K562 (cell line): Measurements from ENCODE around the gene OTOG. TPM values are rescaled to one million over a fixed set of nuclear protein-coding genes. Genes with fewer than 3 reads are reported as not detected.

Source experiments
- ATAC-seq: fragments of 200-7000 bp; cut with Tn5 transposase; 3 replicates; pipeline ENCODE4 v1.9.1; 2020; ENCODE audit warnings: moderate library complexity
- Bru-seq: library from RNA; stranded (reverse); fragments of 400-500 nt; gene quantifications from one replicate; lab custom pipeline; 2021; lab: Mats Ljungman, UMichigan
- BruChase-seq, 2 experiments: library from RNA; stranded (reverse); fragments of 400-500 nt; gene quantifications; one replicate each; lab custom pipeline; 2021; lab: Mats Ljungman, UMichigan
- BruUV-seq: library from RNA; stranded (reverse); fragments of 400-500 nt; replicated peaks from 2 replicates; lab custom pipeline; 2021; lab: Mats Ljungman, UMichigan
- CTCF ChIA-PET: fragments of 300-600 bp; formaldehyde crosslinking; extraction: SDS; loops from one replicate; lab custom pipeline; 2021; ENCODE audit warnings: low intra/inter-chr PET ratio; lab: Yijun Ruan, JAX
- POLR2A ChIA-PET: fragments of 300-600, 350-650 bp; sonication (Branson Sonifier 250); formaldehyde crosslinking; extraction: SDS; loops from one replicate; lab custom pipeline; 2021; ENCODE audit warnings: antibody characterized with exemption, inconsistent platforms; lab: Yijun Ruan, JAX
- DNase-seq, 4 experiments: peaks; one replicate each; pipeline versions ENCODE4 v3.0.0 to v3.0.0-alpha.2; 2011 to 2018; ENCODE audit warnings: low spot score in 3 of 4, mixed read lengths in 3 of 4; ENCODE audit errors: extremely low read depth in 1 of 4
- FAIRE-seq: peaks from 2 replicates; lab custom pipeline; 2011; peaks lifted over from hg19 to GRCh38; lab: Jason Lieb, UNC
- H2AFZ ChIP-seq: 2 replicates; pipeline ENCODE4 v1.6.0; 2011; ENCODE audit warnings: low read depth, low read length, control low read depth, inconsistent platforms
- H3K27ac ChIP-seq: fragments of 200-600 bp; 3 replicates; pipeline ENCODE4 v1.8.0; 2011; ENCODE audit warnings: low read depth, mild to moderate bottlenecking, control low read depth, inconsistent platforms, low read length, moderate library complexity, mixed read lengths; ENCODE audit errors: extremely low read depth
- H3K27me3 ChIP-seq, 2 experiments: fragments of 300-600 bp in 1 of 2; 2 replicates in 1 of 2; 3 replicates in 1 of 2; pipeline versions ENCODE4 v1.6.0 to v1.8.0; 2011; ENCODE audit warnings: inconsistent platforms in 2 of 2, low read length in 2 of 2, mild to moderate bottlenecking in 1 of 2, mixed read lengths in 1 of 2, moderate library complexity in 1 of 2; ENCODE audit not compliant: control insufficient read depth in 2 of 2, insufficient read depth in 2 of 2
- H3K36me3 ChIP-seq: fragments of 300-600 bp; 3 replicates; pipeline ENCODE4 v1.8.0; 2011; ENCODE audit warnings: mild to moderate bottlenecking, low read length, inconsistent platforms; ENCODE audit not compliant: control insufficient read depth, insufficient read depth
- H3K4me1 ChIP-seq, 2 experiments: fragments of 200-600 bp in 1 of 2; replicated peaks in 1 of 2; 2 replicates in 1 of 2; 3 replicates in 1 of 2; pipeline versions ENCODE4 v1.5.1 to v1.8.0; 2011; ENCODE audit warnings: inconsistent platforms in 2 of 2, low read length in 2 of 2, mild to moderate bottlenecking in 1 of 2, mixed read lengths in 1 of 2, moderate library complexity in 1 of 2; ENCODE audit not compliant: control insufficient read depth in 2 of 2, insufficient read depth in 2 of 2
- H3K4me2 ChIP-seq: 2 replicates; pipeline ENCODE4 v1.6.1; 2011; ENCODE audit warnings: low read length, control low read depth, inconsistent platforms, mixed read lengths; ENCODE audit not compliant: insufficient read depth
- H3K4me3 ChIP-seq: fragments of 200-600 bp; sonication (generic), shearing (Covaris generic); 2 replicates; pipeline ENCODE4 v1.5.1; 2016; ENCODE audit warnings: control low read depth, inconsistent platforms
- H3K79me2 ChIP-seq: fragments of 200-600 bp; 3 replicates; pipeline ENCODE4 v1.8.0; 2011; ENCODE audit warnings: low read length, inconsistent platforms; ENCODE audit not compliant: control insufficient read depth, insufficient read depth
- H3K9ac ChIP-seq, 2 experiments: 2 replicates each; pipeline versions ENCODE4 v1.6.0 to v1.6.1; 2011; ENCODE audit warnings: low read depth in 2 of 2, low read length in 2 of 2, control low read depth in 1 of 2, inconsistent platforms in 1 of 2, mild to moderate bottlenecking in 1 of 2, mixed read lengths in 1 of 2; ENCODE audit not compliant: insufficient read depth in 1 of 2
- H3K9me1 ChIP-seq: one replicate; pipeline ENCODE4 v1.6.0; 2011; ENCODE audit warnings: inconsistent platforms, mild to moderate bottlenecking, low read length, moderate library complexity; ENCODE audit not compliant: control insufficient read depth, insufficient read depth
- H3K9me3 ChIP-seq: replicated peaks from 2 replicates; pipeline ENCODE4 v1.5.1; 2011; ENCODE audit warnings: low read depth, low read length, inconsistent platforms; ENCODE audit not compliant: control insufficient read depth, insufficient read depth
- H4K20me1 ChIP-seq: replicated peaks from 2 replicates; pipeline ENCODE4 v1.6.1; 2011; ENCODE audit warnings: low read length, inconsistent platforms, mixed read lengths; ENCODE audit not compliant: control insufficient read depth, insufficient read depth
- CCAR2 ChIP-seq: fragments of 200-400 bp; formaldehyde crosslinking; IDR thresholded peaks from 2 replicates; pipeline ENCODE4 v1.6.1; 2017; ENCODE audit warnings: mild to moderate bottlenecking, low read depth, low read length
- HMGN3 ChIP-seq: IDR thresholded peaks from 2 replicates; pipeline ENCODE4 v1.6.1; 2011; ENCODE audit warnings: borderline replicate concordance, low read depth, mild to moderate bottlenecking, mixed read lengths, low read length; ENCODE audit not compliant: insufficient read length; ENCODE audit errors: extremely low read depth
- WGBS: fragments of 100-300 bp; shearing (Covaris generic); methylation state at CpG from one replicate; pipeline ENCODE4 v1.1.6; 2016; ENCODE audit warnings: low coverage, mixed read lengths; ENCODE audit not compliant: insufficient coverage; ENCODE audit errors: missing lambda C conversion rate; 5-methylcytosine and 5-hydroxymethylcytosine counted together
- in situ Hi-C: fragments of 300-500 bp; cut with MboI; formaldehyde crosslinking; loops from 4 replicates; pipeline ENCODE4 v1.15.0; 2018; ENCODE audit warnings: inconsistent platforms, mixed read lengths
- intact Hi-C: fragments of 100-400 bp; cut with micrococcal nuclease; formaldehyde crosslinking; loops from 2 replicates; pipeline ENCODE4 v1.14.2; 2022
- long read RNA-seq, 3 experiments: library from polyadenylated mRNA in 2 of 3; library from RNA in 1 of 3; unstranded in 2 of 3; stranded (forward) in 1 of 3; transcript quantifications; one replicate each; pipeline ENCODE4 v2.0.0, GENCODE V29; 2019 to 2022
- polyA minus RNA-seq, 3 experiments: library from RNA; depleted of rRNA, polyadenylated mRNA; stranded (reverse); fragments of >200 nt; gene quantifications; 2 replicates each; pipeline ENCODE4 v1.2.3, GENCODE V29; 2011
- polyA plus RNA-seq, 8 experiments: library from polyadenylated mRNA; depleted of rRNA in 4 of 8; stranded (reverse) in 5 of 8; unstranded in 3 of 8; fragments of >200 nt; fragmentation: Nextera tagmentation in 2 of 8; fragmentation: Illumina TruSeq in 1 of 8; extraction: Ambion mirVana in 2 of 8; extraction: Trizol in 1 of 8; gene quantifications; 2 replicates each; pipeline versions ENCODE4 v1.2.1 to v1.2.3, GENCODE V29; 2011 to 2014; ENCODE audit warnings: inconsistent platforms in 1 of 8, missing spikeins in 1 of 8
- total RNA-seq, 7 experiments: library from RNA; depleted of rRNA in 6 of 7; stranded (reverse); fragments of >200 nt in 6 of 7; fragmentation: Illumina TruSeq in 2 of 7; extraction: Trizol in 2 of 7; gene quantifications; 2 replicates each; pipeline versions ENCODE4 v1.2.1 to v1.2.3, GENCODE V29; 2011 to 2021; ENCODE audit warnings: low replicate concordance in 1 of 7
- TF ChIP-seq, protein P1 (sequence below): fragments of 450-650 bp; IDR thresholded peaks from 2 replicates; pipeline ENCODE4 v1.6.1; 2016
- TF ChIP-seq, protein P2 (sequence below): sonication (generic); formaldehyde crosslinking; IDR thresholded peaks from 2 replicates; pipeline ENCODE4 v1.8.0; 2023; ENCODE audit warnings: mild to moderate bottlenecking, missing genetic modification reagents

Gene OTOG, protein sequence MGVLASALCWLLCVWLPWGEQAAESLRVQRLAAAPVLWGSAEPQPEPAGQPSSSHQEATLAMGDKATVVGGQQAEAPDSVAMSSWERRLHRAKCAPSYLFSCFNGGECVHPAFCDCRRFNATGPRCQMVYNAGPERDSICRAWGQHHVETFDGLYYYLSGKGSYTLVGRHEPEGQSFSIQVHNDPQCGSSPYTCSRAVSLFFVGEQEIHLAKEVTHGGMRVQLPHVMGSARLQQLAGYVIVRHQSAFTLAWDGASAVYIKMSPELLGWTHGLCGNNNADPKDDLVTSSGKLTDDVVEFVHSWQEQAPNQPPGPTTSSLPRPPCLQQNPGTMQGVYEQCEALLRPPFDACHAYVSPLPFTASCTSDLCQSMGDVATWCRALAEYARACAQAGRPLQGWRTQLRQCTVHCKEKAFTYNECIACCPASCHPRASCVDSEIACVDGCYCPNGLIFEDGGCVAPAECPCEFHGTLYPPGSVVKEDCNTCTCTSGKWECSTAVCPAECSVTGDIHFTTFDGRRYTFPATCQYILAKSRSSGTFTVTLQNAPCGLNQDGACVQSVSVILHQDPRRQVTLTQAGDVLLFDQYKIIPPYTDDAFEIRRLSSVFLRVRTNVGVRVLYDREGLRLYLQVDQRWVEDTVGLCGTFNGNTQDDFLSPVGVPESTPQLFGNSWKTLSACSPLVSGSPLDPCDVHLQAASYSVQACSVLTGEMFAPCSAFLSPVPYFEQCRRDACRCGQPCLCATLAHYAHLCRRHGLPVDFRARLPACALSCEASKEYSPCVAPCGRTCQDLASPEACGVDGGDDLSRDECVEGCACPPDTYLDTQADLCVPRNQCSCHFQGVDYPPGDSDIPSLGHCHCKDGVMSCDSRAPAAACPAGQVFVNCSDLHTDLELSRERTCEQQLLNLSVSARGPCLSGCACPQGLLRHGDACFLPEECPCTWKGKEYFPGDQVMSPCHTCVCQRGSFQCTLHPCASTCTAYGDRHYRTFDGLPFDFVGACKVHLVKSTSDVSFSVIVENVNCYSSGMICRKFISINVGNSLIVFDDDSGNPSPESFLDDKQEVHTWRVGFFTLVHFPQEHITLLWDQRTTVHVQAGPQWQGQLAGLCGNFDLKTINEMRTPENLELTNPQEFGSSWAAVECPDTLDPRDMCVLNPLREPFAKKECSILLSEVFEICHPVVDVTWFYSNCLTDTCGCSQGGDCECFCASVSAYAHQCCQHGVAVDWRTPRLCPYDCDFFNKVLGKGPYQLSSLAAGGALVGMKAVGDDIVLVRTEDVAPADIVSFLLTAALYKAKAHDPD (N-terminal part only)
- total RNA-seq (2011; cell fraction: chromatin; rRNA removed; ENCODE audit: low replicate concordance): not detected in 2 replicates
- not detected in 2 replicates for total RNA-seq (2011; cell fraction: nucleolus; rRNA removed)
- not detected in 2 replicates for total RNA-seq (2011; cell fraction: nucleoplasm; rRNA removed)
- total RNA-seq (2014; rRNA removed): not detected in 2 replicates
- total RNA-seq (2014; rRNA removed; fragmentation: Illumina TruSeq; extraction: Trizol): not detected in 2 replicates
- not detected in 2 replicates for total RNA-seq (2015; rRNA removed; fragmentation: Illumina TruSeq; extraction: Trizol)
- total RNA-seq (2021): not detected in 2 replicates
- polyA plus RNA-seq (2011; rRNA removed): not detected in 2 replicates
- not detected in 2 replicates for polyA plus RNA-seq (2011; cell fraction: cytosol; rRNA removed)
- not detected in 2 replicates for polyA plus RNA-seq (2011; cell fraction: nucleus; rRNA removed)
- 0.07 TPM in 1 of 2 replicates, not detected in the other for polyA plus RNA-seq (2012)
- not detected in 2 replicates for polyA plus RNA-seq (2014; fragmentation: Illumina TruSeq; extraction: Trizol)
- polyA plus RNA-seq (2014; fragmentation: Nextera tagmentation; extraction: Ambion mirVana): not detected
- not detected in 2 replicates for polyA plus RNA-seq (2014; rRNA removed)
- polyA minus RNA-seq (2011; rRNA and poly(A)+ RNA removed): not detected in 2 replicates
- polyA minus RNA-seq (2011; cell fraction: cytosol; rRNA and poly(A)+ RNA removed): not detected in 2 replicates
- polyA minus RNA-seq (2011; cell fraction: nucleus; rRNA and poly(A)+ RNA removed): not detected in 2 replicates
- Bru-seq, nascent RNA: not detected
- BruChase-seq, experiment 1, labeled RNA remaining after a 2-hour chase: percentile 1 among the genes with signal in this experiment
- percentile 2 among the genes with signal in this experiment for BruChase-seq, experiment 2, labeled RNA remaining after a 6-hour chase
- long read RNA-seq, experiment 1: 0 reads
- long read RNA-seq, experiment 2: 0 reads
- long read RNA-seq, experiment 3: 0 reads

DNA sequence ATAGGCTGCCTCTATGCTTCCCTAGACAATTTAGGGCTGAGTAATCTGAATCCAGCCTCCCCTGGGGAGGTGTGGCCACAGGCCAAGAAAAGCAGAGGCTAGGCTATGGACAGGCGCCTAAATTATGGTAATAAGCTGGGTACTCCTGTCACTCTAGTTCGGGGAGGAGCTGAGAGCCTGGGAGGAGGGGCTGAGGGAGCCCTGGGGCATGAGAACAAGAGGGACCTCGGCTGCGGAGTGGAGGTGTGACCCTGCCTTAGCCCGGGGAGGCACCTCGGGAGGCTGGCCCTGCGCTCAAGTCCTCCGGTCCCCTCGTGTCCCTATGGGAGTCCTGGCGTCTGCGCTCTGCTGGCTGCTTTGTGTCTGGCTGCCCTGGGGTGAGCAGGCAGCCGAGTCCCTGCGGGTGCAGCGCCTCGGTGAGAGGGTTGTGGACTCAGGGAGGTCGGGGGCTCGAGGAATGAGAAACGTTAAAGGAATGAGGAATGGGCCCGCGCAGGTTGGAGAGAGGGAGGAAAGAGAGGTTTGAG lies at the start of gene OTOG:
Gene OTOG (plus strand): TSS at position 209 of the 527 bp plus-strand sequence. CDS start 114 bp downstream, at position 323.
- H3K9ac ChIP-seq: peak within 1 kb of the TSS in 1 of 2 experiments; percentile 6; a peak in 2 of 4 replicates
- peaks cover 10 to 41% of the 10 kb centered on the region in 2 experiments; a peak in 3 of 5 replicates for H3K27me3 ChIP-seq
- H3K36me3 ChIP-seq: no peaks in the 10 kb centered on the region
- ChIA-PET CTCF (interaction anchor here (0.7 kb wide), 1 partner anchor 300 kb away, joined by 3 read pairs; no protein-coding TSS in a partner anchor), POLR2A (interaction anchor here (0.6 to 0.7 kb wide), 3 partner anchors 11 to 378 kb away, joined by 3 to 4 read pairs (median 4); no protein-coding TSS in a partner anchor)
- no peaks in the 10 kb centered on the region for H3K9me3 ChIP-seq
- H4K20me1 ChIP-seq: no peaks in the 10 kb centered on the region; the same call in 1 of the 2 replicates
- H3K4me3 ChIP-seq: no peak within 1 kb of the TSS
- H3K79me2 ChIP-seq: no peaks in the 10 kb centered on the region
- peak; percentile 30 to 42 (median 35) for DNase-seq
- H2AFZ ChIP-seq: no peak within 1 kb of the TSS
- ATAC-seq: peak; percentile 63
- in situ Hi-C loops (no loop called here), intact Hi-C loops (no loop called here)
- BruUV-seq: no TSS peak
- no peak within 1 kb of the TSS for H3K27ac ChIP-seq
- H3K4me1 ChIP-seq: peaks cover 0 to 22% of the 10 kb centered on the region in 2 experiments; a peak in 3 of 5 replicates
- FAIRE-seq: peak; percentile 56
- 3% methylated on average over 16 of the region's 20 CpGs for WGBS
- H3K4me2 ChIP-seq: no peak within 1 kb of the TSS
- no peaks in the 10 kb centered on the region for H3K9me1 ChIP-seq
- TF ChIP-seq, protein P1, sequence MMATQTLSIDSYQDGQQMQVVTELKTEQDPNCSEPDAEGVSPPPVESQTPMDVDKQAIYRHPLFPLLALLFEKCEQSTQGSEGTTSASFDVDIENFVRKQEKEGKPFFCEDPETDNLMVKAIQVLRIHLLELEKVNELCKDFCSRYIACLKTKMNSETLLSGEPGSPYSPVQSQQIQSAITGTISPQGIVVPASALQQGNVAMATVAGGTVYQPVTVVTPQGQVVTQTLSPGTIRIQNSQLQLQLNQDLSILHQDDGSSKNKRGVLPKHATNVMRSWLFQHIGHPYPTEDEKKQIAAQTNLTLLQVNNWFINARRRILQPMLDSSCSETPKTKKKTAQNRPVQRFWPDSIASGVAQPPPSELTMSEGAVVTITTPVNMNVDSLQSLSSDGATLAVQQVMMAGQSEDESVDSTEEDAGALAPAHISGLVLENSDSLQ: peak; percentile 84
- TF ChIP-seq, protein P2, sequence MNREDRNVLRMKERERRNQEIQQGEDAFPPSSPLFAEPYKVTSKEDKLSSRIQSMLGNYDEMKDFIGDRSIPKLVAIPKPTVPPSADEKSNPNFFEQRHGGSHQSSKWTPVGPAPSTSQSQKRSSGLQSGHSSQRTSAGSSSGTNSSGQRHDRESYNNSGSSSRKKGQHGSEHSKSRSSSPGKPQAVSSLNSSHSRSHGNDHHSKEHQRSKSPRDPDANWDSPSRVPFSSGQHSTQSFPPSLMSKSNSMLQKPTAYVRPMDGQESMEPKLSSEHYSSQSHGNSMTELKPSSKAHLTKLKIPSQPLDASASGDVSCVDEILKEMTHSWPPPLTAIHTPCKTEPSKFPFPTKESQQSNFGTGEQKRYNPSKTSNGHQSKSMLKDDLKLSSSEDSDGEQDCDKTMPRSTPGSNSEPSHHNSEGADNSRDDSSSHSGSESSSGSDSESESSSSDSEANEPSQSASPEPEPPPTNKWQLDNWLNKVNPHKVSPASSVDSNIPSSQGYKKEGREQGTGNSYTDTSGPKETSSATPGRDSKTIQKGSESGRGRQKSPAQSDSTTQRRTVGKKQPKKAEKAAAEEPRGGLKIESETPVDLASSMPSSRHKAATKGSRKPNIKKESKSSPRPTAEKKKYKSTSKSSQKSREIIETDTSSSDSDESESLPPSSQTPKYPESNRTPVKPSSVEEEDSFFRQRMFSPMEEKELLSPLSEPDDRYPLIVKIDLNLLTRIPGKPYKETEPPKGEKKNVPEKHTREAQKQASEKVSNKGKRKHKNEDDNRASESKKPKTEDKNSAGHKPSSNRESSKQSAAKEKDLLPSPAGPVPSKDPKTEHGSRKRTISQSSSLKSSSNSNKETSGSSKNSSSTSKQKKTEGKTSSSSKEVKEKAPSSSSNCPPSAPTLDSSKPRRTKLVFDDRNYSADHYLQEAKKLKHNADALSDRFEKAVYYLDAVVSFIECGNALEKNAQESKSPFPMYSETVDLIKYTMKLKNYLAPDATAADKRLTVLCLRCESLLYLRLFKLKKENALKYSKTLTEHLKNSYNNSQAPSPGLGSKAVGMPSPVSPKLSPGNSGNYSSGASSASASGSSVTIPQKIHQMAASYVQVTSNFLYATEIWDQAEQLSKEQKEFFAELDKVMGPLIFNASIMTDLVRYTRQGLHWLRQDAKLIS (CRISPR knock-in tag): no peak
- no peak for TF ChIP-seq CCAR2
- TF ChIP-seq HMGN3: no peak
